ENCODE measurements around the gene ANO3.
"Not testable (repeated sequence)": the region's sequence is repeated elsewhere in the genome, so short reads cannot be mapped to it uniquely, and the experiment has no call there.

Gene ANO3

GRCh38 chr11:26331911-26332571, at the start of gene ANO3:
Gene ANO3 (plus strand): TSS chr11:26332130. CDS start chr11:26332276, 146 bp downstream.
- DNase-seq (ENCODE audit: low read depth in 2 of 2): no peak

- no peak for DNase-seq (ENCODE audit: low read depth in 2 of 2)
These were observed 48.0 kb upstream of the ANO3 start for GRCh38 chr11:26283852-26284408.

GRCh38 chr11:26285608-26286007, 46.3 kb upstream of the ANO3 start:
- DNase-seq (ENCODE audit: low read depth in 2 of 2): no peak

- no peak for DNase-seq (ENCODE audit: low read depth in 2 of 2)
These were observed 45.4 kb upstream of the ANO3 start for GRCh38 chr11:26286472-26287066.

GRCh38 chr11:26287067-26287518, 44.8 kb upstream of the ANO3 start:
- DNase-seq (ENCODE audit: low read depth in 2 of 2): no peak

GRCh38 chr11:26297189-26297975, 34.5 kb upstream of the ANO3 start:
- no peak for DNase-seq (ENCODE audit: low read depth in 2 of 2)

- not testable (repeated sequence) for DNase-seq (ENCODE audit: low read depth in 2 of 2)
These were observed 15.6 kb upstream of the ANO3 start for GRCh38 chr11:26316372-26316771.

- DNase-seq (ENCODE audit: low read depth in 2 of 2): no peak
These were observed 12.0 kb upstream of the ANO3 start for GRCh38 chr11:26319906-26320305.

- no peak for DNase-seq (ENCODE audit: low read depth in 2 of 2)
These were observed 10.4 kb upstream of the ANO3 start for GRCh38 chr11:26321516-26321915.

GRCh38 chr11:26322335-26323067, 9.4 kb upstream of the ANO3 start:
- no peak for DNase-seq (ENCODE audit: low read depth in 2 of 2)

GRCh38 chr11:26323837-26324236, 8.1 kb upstream of the ANO3 start:
- no peak for DNase-seq (ENCODE audit: low read depth in 2 of 2)

- DNase-seq (ENCODE audit: low read depth in 2 of 2): no peak
These were observed 7.7 kb upstream of the ANO3 start for GRCh38 chr11:26324270-26324669.

- DNase-seq (ENCODE audit: low read depth in 2 of 2): no peak
These were observed 5.0 kb upstream of the ANO3 start for GRCh38 chr11:26326793-26327400.

- DNase-seq (ENCODE audit: low read depth in 2 of 2): no peak
These were observed 2.7 kb upstream of the ANO3 start for GRCh38 chr11:26329206-26329605.

- no peak for DNase-seq (ENCODE audit: low read depth in 2 of 2)
These were observed 1.7 kb upstream of the ANO3 start for GRCh38 chr11:26330262-26330661.

GRCh38 chr11:26332572-26332915, 614 bp downstream of the ANO3 start:
- DNase-seq (ENCODE audit: low read depth in 2 of 2): no peak

GRCh38 chr11:26333906-26334305, 2.0 kb downstream of the ANO3 start:
- no peak for DNase-seq (ENCODE audit: low read depth in 2 of 2)

GRCh38 chr11:26335903-26336302, 4.0 kb downstream of the ANO3 start:
- no peak for DNase-seq (ENCODE audit: low read depth in 2 of 2)

- no peak for DNase-seq (ENCODE audit: low read depth in 2 of 2)
These were observed 12.7 kb downstream of the ANO3 start for GRCh38 chr11:26344647-26345046.

- no peak for DNase-seq (ENCODE audit: low read depth in 2 of 2)
These were observed 16.8 kb downstream of the ANO3 start for GRCh38 chr11:26348776-26349175.

- no peak for DNase-seq (ENCODE audit: low read depth in 2 of 2)
These were observed 18.1 kb downstream of the ANO3 start for GRCh38 chr11:26350002-26350401.

GRCh38 chr11:26353010-26353409, 21.1 kb downstream of the ANO3 start:
- no peak for DNase-seq (ENCODE audit: low read depth in 2 of 2)
